ENCODE results near the gene CTNNA2.
"Not testable (repeated sequence)": the region's sequence is repeated elsewhere in the genome, so short reads cannot be mapped to it uniquely, and the experiment has no call there.

The CTNNA2 gene

GRCh38 chr2:80019571-80020460, 507.0 kb downstream of the CTNNA2 start:
- no peak overlapping the region for H3K27ac Mint-ChIP-seq
- no peaks in the 10 kb centered on the region for H3K27me3 Mint-ChIP-seq
- H3K9me3 Mint-ChIP-seq = peaks cover 4% of the 10 kb centered on the region
- no peaks in the 10 kb centered on the region for H3K4me1 Mint-ChIP-seq
- H3K36me3 Mint-ChIP-seq (ENCODE audit: low read depth) = no peaks in the 10 kb centered on the region
- H3K4me3 Mint-ChIP-seq = no peak overlapping the region
- no peak for ATAC-seq
- no peak for DNase-seq

GRCh38 chr2:80022018-80022417, 509.2 kb downstream of the CTNNA2 start:
- ATAC-seq (no peak), DNase-seq (no peak)
- H3K36me3 Mint-ChIP-seq (ENCODE audit: low read depth) = no peaks in the 10 kb centered on the region
- H3K4me1 Mint-ChIP-seq = no peaks in the 10 kb centered on the region
- no peak overlapping the region for H3K4me3 Mint-ChIP-seq
- no peaks in the 10 kb centered on the region for H3K27me3 Mint-ChIP-seq
- no peak overlapping the region for H3K27ac Mint-ChIP-seq
- H3K9me3 Mint-ChIP-seq = peaks cover 4% of the 10 kb centered on the region

- Mint-ChIP-seq H3K27ac (no peak overlapping the region), H3K4me3 (no peak overlapping the region), H3K36me3 (ENCODE audit: low read depth) (no peaks in the 10 kb centered on the region), H3K27me3 (no peaks in the 10 kb centered on the region), H3K9me3 (peaks cover 4% of the 10 kb centered on the region), H3K4me1 (no peaks in the 10 kb centered on the region)
- DNase-seq (no peak), ATAC-seq (no peak)
Measured at GRCh38 chr2:80026040-80026729, 513.3 kb downstream of the CTNNA2 start.

- no peaks in the 10 kb centered on the region for H3K27me3 Mint-ChIP-seq
- H3K4me1 Mint-ChIP-seq = no peaks in the 10 kb centered on the region
- H3K36me3 Mint-ChIP-seq (ENCODE audit: low read depth) = no peaks in the 10 kb centered on the region
- no peak for ATAC-seq
- no peak overlapping the region for H3K4me3 Mint-ChIP-seq
- no peak for DNase-seq
- no peak overlapping the region for H3K27ac Mint-ChIP-seq
- H3K9me3 Mint-ChIP-seq = peaks cover 4% of the 10 kb centered on the region
Measured at GRCh38 chr2:80028051-80028450, 515.2 kb downstream of the CTNNA2 start.

- Mint-ChIP-seq H3K36me3 (ENCODE audit: low read depth) (no peaks in the 10 kb centered on the region), H3K4me3 (no peak overlapping the region), H3K27me3 (no peaks in the 10 kb centered on the region), H3K9me3 (peaks cover 4% of the 10 kb centered on the region), H3K27ac (no peak overlapping the region), H3K4me1 (no peaks in the 10 kb centered on the region)
- ATAC-seq (no peak), DNase-seq (no peak)
Measured at GRCh38 chr2:80028584-80028983, 515.7 kb downstream of the CTNNA2 start.

GRCh38 chr2:80030135-80030534, 517.3 kb downstream of the CTNNA2 start:
- Mint-ChIP-seq H3K27me3 (no peaks in the 10 kb centered on the region), H3K4me1 (no peaks in the 10 kb centered on the region), H3K9me3 (peaks cover 4% of the 10 kb centered on the region), H3K36me3 (ENCODE audit: low read depth) (no peaks in the 10 kb centered on the region), H3K4me3 (no peak overlapping the region), H3K27ac (no peak overlapping the region)
- DNase-seq (no peak), ATAC-seq (no peak)

GRCh38 chr2:80032684-80033083, 519.8 kb downstream of the CTNNA2 start:
- H3K9me3 Mint-ChIP-seq; ATAC-seq; DNase-seq; H3K27ac Mint-ChIP-seq; H3K27me3 Mint-ChIP-seq; H3K4me3 Mint-ChIP-seq; H3K36me3 Mint-ChIP-seq (ENCODE audit: low read depth); H3K4me1 Mint-ChIP-seq: not testable (repeated sequence)

GRCh38 chr2:80035749-80036285, 523.0 kb downstream of the CTNNA2 start:
- Mint-ChIP-seq H3K27me3 (no peaks in the 10 kb centered on the region), H3K9me3 (peaks cover 11% of the 10 kb centered on the region), H3K4me3 (no peak overlapping the region), H3K4me1 (no peaks in the 10 kb centered on the region), H3K36me3 (ENCODE audit: low read depth) (no peaks in the 10 kb centered on the region), H3K27ac (no peak overlapping the region)
- ATAC-seq (no peak), DNase-seq (no peak)

- peaks cover 15% of the 10 kb centered on the region for H3K9me3 Mint-ChIP-seq
- ATAC-seq = no peak
- no peak for DNase-seq
- H3K4me3 Mint-ChIP-seq = no peak overlapping the region
- no peaks in the 10 kb centered on the region for H3K4me1 Mint-ChIP-seq
- H3K27ac Mint-ChIP-seq = no peak overlapping the region
- H3K36me3 Mint-ChIP-seq (ENCODE audit: low read depth) = no peaks in the 10 kb centered on the region
- H3K27me3 Mint-ChIP-seq = no peaks in the 10 kb centered on the region
Measured at GRCh38 chr2:80037310-80037709, 524.5 kb downstream of the CTNNA2 start.

GRCh38 chr2:80040226-80040625, 527.4 kb downstream of the CTNNA2 start:
- no peak for DNase-seq
- H3K27me3 Mint-ChIP-seq = no peaks in the 10 kb centered on the region

GRCh38 chr2:80042635-80043034, 529.8 kb downstream of the CTNNA2 start:
- DNase-seq (no peak), ATAC-seq (no peak)
- H3K4me1 Mint-ChIP-seq = no peaks in the 10 kb centered on the region
- no peak overlapping the region for H3K4me3 Mint-ChIP-seq
- H3K27ac Mint-ChIP-seq = no peak overlapping the region
- no peaks in the 10 kb centered on the region for H3K36me3 Mint-ChIP-seq (ENCODE audit: low read depth)
- H3K9me3 Mint-ChIP-seq = peaks cover 10% of the 10 kb centered on the region
- no peaks in the 10 kb centered on the region for H3K27me3 Mint-ChIP-seq

More at GRCh38 chr2:80040226-80040625, 527.4 kb downstream of the CTNNA2 start:
- H3K4me1 Mint-ChIP-seq = no peaks in the 10 kb centered on the region
- H3K4me3 Mint-ChIP-seq = no peak overlapping the region
- no peak overlapping the region for H3K27ac Mint-ChIP-seq
- no peaks in the 10 kb centered on the region for H3K36me3 Mint-ChIP-seq (ENCODE audit: low read depth)
- ATAC-seq = no peak
- H3K9me3 Mint-ChIP-seq = peaks cover 14% of the 10 kb centered on the region

GRCh38 chr2:80048296-80048695, 535.4 kb downstream of the CTNNA2 start:
- DNase-seq = no peak
- H3K4me1 Mint-ChIP-seq = no peaks in the 10 kb centered on the region
- no peak for ATAC-seq
- H3K9me3 Mint-ChIP-seq = no peaks in the 10 kb centered on the region
- H3K36me3 Mint-ChIP-seq (ENCODE audit: low read depth) = no peaks in the 10 kb centered on the region
- no peak overlapping the region for H3K4me3 Mint-ChIP-seq
- no peak overlapping the region for H3K27ac Mint-ChIP-seq
- H3K27me3 Mint-ChIP-seq = no peaks in the 10 kb centered on the region

- no peak overlapping the region for H3K4me3 Mint-ChIP-seq
- no peaks in the 10 kb centered on the region for H3K4me1 Mint-ChIP-seq
- no peaks in the 10 kb centered on the region for H3K27me3 Mint-ChIP-seq
- DNase-seq (no peak), ATAC-seq (no peak)
- H3K9me3 Mint-ChIP-seq = no peaks in the 10 kb centered on the region
- no peak overlapping the region for H3K27ac Mint-ChIP-seq
- no peaks in the 10 kb centered on the region for H3K36me3 Mint-ChIP-seq (ENCODE audit: low read depth)
Measured at GRCh38 chr2:80050246-80050645, 537.4 kb downstream of the CTNNA2 start.

- DNase-seq (no peak), ATAC-seq (no peak)
- no peak overlapping the region for H3K27ac Mint-ChIP-seq
- H3K4me1 Mint-ChIP-seq = no peaks in the 10 kb centered on the region
- H3K9me3 Mint-ChIP-seq = no peaks in the 10 kb centered on the region
- no peak overlapping the region for H3K4me3 Mint-ChIP-seq
- no peaks in the 10 kb centered on the region for H3K36me3 Mint-ChIP-seq (ENCODE audit: low read depth)
- no peaks in the 10 kb centered on the region for H3K27me3 Mint-ChIP-seq
Measured at GRCh38 chr2:80053522-80054345, 540.9 kb downstream of the CTNNA2 start.
